HG03565 (cell line): ENCODE data around the gene C6orf47.
A peak's percentile ranks its signal among the peaks of the same experiment; 100 is the strongest.

Experiments used
- ATAC-seq: cut with Tn5 transposase; IDR thresholded peaks from one replicate; pipeline ENCODE4 v1.9.1; 2021; ENCODE audit warnings: mild to moderate bottlenecking, moderate library complexity; ENCODE audit not compliant: unreplicated experiment

The C6orf47 gene

DNA sequence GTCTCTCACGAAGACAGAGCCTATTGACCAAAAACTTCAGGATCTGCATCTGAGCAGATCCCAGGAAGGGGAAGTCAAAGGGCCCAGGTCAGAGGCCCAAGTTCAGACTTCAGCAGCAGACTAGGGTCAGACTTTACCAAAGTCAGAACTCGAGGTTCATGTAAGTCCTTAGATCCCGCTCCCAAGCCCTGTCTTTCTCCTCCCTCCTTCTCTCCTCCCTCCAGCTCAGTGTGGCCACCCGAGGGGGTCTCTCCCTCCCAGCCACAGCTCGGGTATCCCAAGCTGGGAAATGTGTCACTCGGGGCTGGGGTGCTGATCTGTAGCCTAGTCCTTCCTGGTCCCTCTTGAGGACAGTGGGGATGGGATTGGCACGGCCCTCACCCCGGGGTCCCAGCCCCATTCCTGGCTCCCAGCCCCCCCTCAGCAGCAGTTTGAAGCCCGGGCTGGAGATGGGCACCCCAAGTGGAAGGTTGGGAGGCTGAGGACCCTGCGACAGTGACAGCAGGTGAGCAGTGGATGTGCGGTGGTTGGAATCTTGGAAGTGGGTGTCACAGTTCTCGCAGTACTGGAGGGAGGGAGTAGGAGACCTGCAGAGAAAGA is 1.6 kb upstream of the C6orf47 start:
- ATAC-seq, result no peak

- no peak for ATAC-seq
These were observed 915 bp upstream of the C6orf47 start for GRCh38 chr6:31661262-31662123.

GRCh38 chr6:31659649-31660380 is 763 bp downstream of the C6orf47 start:
- no peak for ATAC-seq

DNA sequence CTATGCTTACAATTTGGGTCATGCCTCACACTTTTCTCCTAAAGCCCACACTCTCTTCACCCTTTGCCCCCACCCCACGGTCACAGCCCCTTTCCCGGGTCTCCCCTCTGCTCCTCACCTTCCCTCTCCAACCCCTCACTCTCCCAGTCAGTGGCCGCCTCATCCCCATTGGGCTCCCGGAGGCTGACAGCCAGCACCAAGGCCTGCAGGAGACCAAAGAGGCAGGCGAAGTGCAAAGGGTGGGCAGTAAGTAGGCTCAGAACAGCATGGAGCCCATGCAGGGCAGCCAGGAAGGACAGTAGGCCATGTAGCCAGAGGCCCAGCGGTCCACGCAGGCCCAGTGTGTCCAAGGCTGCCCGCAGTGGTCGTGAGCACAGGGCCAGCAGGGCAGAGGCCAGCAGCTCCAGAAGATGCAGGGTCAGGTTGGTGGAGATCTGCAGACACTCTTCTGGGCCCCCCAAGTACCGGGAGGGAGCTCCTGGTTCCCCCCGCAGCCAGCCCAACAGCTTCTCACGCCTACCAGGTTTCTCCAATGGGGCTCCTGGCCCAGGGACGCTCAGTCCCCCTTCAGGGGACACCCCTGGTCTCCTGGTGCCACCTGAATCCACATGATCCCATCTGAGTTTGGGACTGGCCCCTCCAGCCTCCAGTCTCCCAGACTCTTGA is 1.5 kb downstream of the C6orf47 start:
- ATAC-seq, result no peak

DNA sequence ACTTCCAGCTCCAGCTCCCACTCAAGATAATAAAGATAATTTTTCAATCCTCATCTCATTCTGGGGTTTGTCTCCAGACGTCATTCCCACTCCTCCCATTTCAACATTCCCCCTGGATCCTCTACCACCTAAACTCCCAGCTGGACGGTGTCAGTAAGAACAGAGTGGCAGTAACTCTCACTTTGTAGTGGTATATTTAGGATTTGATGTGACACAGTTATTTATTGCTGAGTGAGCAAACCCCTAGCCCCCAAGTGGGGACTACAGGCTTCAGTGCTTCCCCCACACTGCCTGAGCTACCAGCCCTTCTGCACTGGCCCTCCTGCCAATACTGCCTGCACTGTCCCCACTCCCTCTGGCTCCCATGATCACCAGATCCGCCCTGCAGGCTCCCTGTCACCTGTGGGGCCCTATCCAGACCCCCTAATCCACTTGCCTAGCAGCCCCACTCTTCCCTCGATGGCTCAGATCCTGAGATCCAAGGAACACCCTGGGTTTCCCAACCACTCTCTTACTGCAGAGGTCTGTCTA is 2.4 kb downstream of the C6orf47 start:
- ATAC-seq, result no peak

DNA sequence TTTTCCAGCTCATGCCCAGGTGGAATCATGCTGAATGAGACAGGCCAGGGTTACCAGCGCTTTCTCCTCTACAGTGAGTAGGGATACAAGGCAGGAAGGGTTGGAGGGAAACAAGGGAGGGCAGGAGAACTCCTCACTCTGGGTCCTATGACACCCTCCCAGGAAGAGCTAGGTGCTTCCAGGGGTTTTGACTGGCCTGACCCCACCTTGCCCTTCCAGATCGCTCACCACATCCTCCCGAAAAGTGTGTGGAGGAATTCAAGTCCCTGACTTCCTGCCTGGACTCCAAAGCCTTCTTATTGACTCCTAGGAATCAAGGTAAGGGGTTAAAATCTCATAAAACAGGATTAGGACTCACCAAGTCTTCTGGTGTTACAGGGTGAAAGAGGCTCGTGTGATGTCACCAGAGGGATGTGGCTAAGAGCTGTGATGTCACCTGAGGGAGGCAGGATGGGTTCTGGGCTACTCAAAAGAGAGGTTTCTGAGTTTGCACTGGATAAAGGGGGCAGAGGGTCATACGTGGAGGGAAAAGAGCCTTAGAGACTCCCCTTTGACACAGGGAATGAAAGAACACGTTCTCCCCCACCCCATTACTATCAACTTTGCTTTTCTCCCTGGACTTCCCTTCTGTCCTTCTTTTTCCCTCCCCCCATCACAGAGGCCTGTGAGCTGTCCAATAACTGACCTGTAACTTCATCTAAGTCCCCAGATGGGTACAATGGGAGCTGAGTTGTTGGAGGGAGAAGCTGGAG is 3.0 kb downstream of the C6orf47 start:
- no peak for ATAC-seq

GRCh38 chr6:31655349-31656237 is 5.0 kb downstream of the C6orf47 start, which contains the start of gene APOM:
Gene APOM (plus strand): TSS chr6:31655894. CDS start chr6:31655967, 73 bp downstream.
- no peak for ATAC-seq

- ATAC-seq, result no peak
These were observed 5.8 kb downstream of the C6orf47 start for GRCh38 chr6:31654574-31655348.

DNA sequence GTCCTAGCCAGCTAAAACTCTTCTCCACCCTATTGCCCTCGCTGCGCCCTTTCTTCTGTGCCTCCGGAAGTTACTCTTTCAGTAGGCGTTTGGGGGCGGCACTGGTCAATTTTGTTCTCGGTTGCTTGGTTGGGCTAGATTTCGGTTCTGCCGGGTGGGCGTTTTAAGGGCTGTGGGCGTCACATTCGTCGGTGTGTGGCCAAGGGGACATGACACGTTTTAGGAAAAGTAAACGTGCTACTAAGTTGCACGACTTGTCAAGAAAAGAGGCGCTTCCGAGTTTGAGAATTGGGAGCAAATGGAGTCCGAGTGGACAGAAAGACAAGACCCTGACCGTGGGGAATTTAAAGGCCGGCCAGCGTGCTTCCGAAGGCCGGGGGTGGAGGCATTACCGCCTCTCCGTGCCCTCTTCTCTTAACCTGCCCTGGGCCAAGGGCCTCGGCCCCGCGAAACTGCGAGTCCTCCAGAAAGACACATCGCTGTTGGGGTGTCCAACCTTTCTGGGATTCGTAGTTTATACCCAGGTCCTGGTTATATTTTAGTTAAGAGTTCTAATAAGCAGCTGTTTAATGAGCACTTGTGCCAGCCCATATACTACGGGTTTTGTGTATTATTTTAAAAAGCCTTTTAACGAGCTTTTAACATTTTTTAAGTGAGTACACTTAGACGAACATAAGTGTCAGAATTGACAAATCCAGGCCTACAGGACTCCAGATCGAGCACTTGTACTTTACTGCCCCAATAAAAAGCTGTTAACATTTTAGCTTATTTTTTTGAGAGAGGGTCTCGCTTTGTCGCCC is 7.5 kb downstream of the C6orf47 start:
- peak; percentile 45 for ATAC-seq

DNA sequence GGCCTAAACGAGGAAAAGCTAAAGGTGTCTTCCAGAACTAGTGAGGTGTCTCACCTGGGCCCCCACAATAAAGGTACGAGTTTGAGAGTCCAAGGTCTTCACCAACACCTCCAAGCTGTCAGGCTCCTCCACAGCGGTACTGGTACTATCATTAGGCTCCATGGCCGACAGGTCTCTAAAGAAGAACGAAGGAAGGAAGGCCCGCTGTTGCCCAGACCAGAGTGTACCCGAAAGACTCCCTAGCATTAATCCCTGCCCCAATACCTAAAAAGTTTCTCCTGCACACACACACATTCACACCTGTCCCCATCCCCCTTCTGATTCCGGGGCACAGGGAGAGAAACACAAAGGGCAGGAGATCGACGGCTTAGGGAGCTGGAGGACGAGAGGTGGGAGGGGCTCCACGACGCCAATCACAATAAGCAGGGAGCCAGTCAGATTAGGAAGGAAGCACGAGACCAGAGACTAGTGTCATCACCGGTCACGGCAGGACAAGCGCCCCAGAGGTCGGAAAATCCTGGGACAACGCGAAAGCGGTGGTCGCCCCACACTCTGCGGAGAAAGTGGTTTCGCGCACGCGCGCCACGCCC is 8.9 kb downstream of the C6orf47 start:
- ATAC-seq, result peak; percentile 20

DNA sequence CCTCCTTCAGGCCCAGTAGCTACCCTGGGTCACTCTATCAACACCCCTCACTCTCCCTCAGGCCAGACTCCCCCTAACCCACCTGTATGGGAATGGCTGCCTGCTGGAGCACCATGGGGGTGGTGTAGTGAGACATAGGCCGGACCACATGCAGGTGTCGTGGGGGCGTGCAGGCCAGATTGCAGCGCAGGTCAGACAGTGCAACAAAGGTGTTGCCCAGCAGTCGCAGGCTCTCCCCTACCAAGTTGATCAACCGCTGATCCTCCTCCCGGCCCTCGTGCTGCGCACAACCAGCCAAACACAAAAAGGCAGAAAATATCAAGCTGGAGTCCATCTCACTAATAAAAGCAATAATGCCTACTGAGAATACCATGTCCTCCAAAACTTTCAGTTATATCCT is 15.3 kb downstream of the C6orf47 start:
- no peak for ATAC-seq

DNA sequence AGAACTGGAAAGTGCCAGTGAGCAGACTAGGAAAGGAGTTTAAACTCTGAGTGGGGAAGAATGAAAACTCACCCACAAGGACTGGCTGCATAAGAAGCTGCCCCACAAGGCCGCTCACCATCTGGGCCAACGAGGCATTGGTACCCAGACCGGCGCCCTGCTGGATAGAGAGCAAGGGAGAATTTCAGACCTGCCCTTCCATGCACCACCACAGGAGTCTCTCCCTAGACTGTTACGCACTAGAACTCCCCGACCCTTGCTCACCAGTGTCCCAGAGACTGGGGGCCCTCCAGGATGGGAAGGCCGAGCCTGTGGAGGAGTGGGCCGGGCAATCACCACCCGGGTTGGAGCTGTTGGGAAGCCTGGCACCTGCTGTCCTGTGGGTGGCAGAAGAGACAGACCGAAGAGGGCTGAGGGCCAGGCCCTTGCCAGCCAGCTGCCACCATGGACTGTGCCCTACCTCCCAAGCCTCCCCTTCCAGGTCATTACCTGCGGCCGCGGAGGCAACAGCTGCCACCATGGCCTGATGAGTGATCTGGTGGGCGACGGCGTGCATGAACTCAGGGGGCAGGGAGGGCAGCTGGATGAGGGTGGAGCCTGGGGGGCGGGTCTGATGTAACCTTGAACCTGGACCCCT is 16.6 kb downstream of the C6orf47 start:
- no peak for ATAC-seq

DNA sequence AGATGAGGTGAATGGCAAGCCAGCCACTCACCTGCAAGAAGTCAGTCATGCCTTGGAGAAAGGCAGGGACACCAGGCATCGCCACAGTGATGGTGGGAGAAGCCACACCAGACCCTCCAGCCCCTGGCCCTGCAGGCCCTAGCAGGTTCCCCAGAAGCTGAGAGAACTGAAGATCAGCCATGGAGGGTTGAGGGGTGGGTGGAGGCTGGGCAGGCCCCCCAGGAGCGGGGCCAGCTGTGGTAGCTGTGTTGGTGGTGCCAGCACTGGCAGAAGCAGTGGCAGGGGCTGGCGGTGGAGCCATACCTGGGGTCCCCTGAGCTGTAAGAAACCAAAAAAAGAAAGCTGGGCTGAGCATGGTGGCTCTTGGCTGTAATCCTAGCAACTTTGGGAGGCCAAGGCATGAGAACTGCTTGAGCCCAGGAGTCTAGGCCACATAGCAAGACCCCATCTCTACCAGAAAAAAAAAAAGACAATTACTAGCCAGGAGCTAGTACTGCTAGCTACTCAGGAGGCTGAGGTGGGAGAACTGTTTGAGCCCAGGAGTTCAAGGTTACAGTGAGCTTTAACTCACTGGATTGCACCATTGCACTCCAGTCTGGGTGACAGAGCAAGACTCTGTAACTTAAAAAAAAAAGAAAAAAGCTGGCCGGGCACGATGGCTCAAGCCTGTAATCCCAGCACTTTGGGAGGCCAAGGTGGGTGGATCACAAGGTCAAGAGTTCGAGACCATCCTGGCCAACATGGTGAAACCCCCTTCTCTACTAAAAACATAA is 17.6 kb downstream of the C6orf47 start:
- no peak for ATAC-seq

- no peak for ATAC-seq
These were observed 19.2 kb downstream of the C6orf47 start for GRCh38 chr6:31641370-31641769.

- ATAC-seq, result no peak
These were observed 20.0 kb downstream of the C6orf47 start for GRCh38 chr6:31640612-31641011.

DNA sequence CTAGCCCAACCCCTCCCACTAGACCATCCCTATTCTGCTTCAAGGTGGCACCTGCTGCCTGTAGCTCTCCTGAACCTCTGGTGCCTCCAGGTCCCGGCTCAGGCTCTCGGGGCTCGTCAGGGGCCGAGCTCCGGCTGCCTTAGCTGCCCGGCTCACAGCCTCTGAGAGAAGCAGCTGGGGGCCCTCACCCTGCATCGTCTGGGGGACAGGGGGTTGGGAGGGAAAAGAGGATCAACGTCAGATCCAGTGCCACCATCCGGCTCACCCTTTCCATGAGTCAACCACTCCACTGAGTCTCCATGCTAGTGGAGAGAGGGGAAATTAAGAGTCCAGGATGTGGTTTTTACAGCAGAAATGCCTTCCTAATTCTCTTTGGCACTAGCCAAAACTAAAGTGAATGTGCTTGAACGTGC is 21.1 kb downstream of the C6orf47 start:
- ATAC-seq, result no peak
